HepG2 (cell line): Measurements from ENCODE around the gene PSMD1. TPM values are rescaled to one million over a fixed set of nuclear protein-coding genes. Genes with fewer than 3 reads are reported as not detected.
A peak's percentile ranks its signal among the peaks of the same experiment; 100 is the strongest.

Source experiments
- ATAC-seq: fragments of 200-7000 bp; cut with Tn5 transposase; 3 replicates; pipeline ENCODE4 v1.9.1; 2020; ENCODE audit warnings: mild to moderate bottlenecking, moderate library complexity
- BruUV-seq: library from RNA; stranded (reverse); fragments of 400-500 nt; replicated peaks from 2 replicates; lab custom pipeline; 2021; lab: Mats Ljungman, UMichigan
- CTCF ChIA-PET: fragments of 300-600 bp; formaldehyde crosslinking; extraction: SDS; loops from one replicate; lab custom pipeline; 2021; ENCODE audit warnings: low total read pairs, inconsistent platforms, low intra/inter-chr PET ratio; lab: Yijun Ruan, JAX
- POLR2A ChIA-PET: fragments of 350-600 bp; sonication (Branson Sonifier 250); formaldehyde crosslinking; loops from one replicate; lab custom pipeline; 2020; ENCODE audit warnings: antibody characterized with exemption, inconsistent platforms; lab: Yijun Ruan, JAX
- DNase-seq: peaks from one replicate; pipeline ENCODE4 v3.0.0-alpha.2; 2015; ENCODE audit warnings: low spot score
- FAIRE-seq: peaks from 3 replicates; lab custom pipeline; 2011; peaks lifted over from hg19 to GRCh38; lab: Jason Lieb, UNC
- H2AFZ ChIP-seq: one replicate; pipeline ENCODE4 v1.6.1; 2011; ENCODE audit warnings: low read length, inconsistent platforms
- H3K27ac ChIP-seq: fragments of 300-600 bp; 3 replicates; pipeline ENCODE4 v1.8.0; 2011; ENCODE audit warnings: mixed run types, mild to moderate bottlenecking, mixed read lengths, low read length, inconsistent platforms; ENCODE audit not compliant: insufficient read depth; ENCODE audit errors: extremely low read length
- H3K27me3 ChIP-seq, 2 experiments: fragments of 200-600 bp in 1 of 2; 2 replicates in 1 of 2; 3 replicates in 1 of 2; pipeline versions ENCODE4 v1.6.0 to v1.8.0; 2011; ENCODE audit warnings: low read length in 2 of 2, mild to moderate bottlenecking in 2 of 2, moderate library complexity in 2 of 2, inconsistent platforms in 1 of 2; ENCODE audit not compliant: insufficient read depth in 2 of 2, control insufficient read depth in 1 of 2
- H3K36me3 ChIP-seq, 2 experiments: fragments of 200-600 bp in 1 of 2; replicated peaks in 1 of 2; 2 replicates in 1 of 2; 3 replicates in 1 of 2; pipeline versions ENCODE4 v1.5.1 to v1.8.0; 2011; ENCODE audit warnings: low read length in 2 of 2, inconsistent platforms in 1 of 2; ENCODE audit not compliant: insufficient read depth in 2 of 2, control insufficient read depth in 1 of 2
- H3K4me1 ChIP-seq: 2 replicates; pipeline ENCODE4 v1.5.1; 2012; ENCODE audit warnings: low read length, inconsistent platforms; ENCODE audit not compliant: insufficient read depth
- H3K4me2 ChIP-seq: 2 replicates; pipeline ENCODE4 v1.6.0; 2011; ENCODE audit warnings: low read depth, low read length, inconsistent platforms
- H3K4me3 ChIP-seq, 3 experiments: fragments of 200-600 bp in 1 of 3; sonication (generic), shearing (Covaris generic) in 1 of 3; replicated peaks in 1 of 3; 2 replicates each; pipeline ENCODE4 v1.5.1; 2011 to 2016; ENCODE audit warnings: low read length in 3 of 3, inconsistent platforms in 2 of 3, low read depth in 2 of 3, mild to moderate bottlenecking in 2 of 3, control low read depth in 1 of 3, mixed read lengths in 1 of 3; ENCODE audit not compliant: insufficient read depth in 1 of 3
- H3K79me2 ChIP-seq: one replicate; pipeline ENCODE4 v1.6.1; 2011; ENCODE audit warnings: low read length, inconsistent platforms; ENCODE audit not compliant: insufficient read depth
- H3K9ac ChIP-seq: 2 replicates; pipeline ENCODE4 v1.6.0; 2011; ENCODE audit warnings: mild to moderate bottlenecking, low read depth, low read length, inconsistent platforms; ENCODE audit not compliant: insufficient read depth
- H3K9me3 ChIP-seq: 2 replicates; pipeline ENCODE4 v1.5.1; 2012; ENCODE audit warnings: mild to moderate bottlenecking, low read length
- H4K20me1 ChIP-seq: 2 replicates; pipeline ENCODE4 v1.6.0; 2011; ENCODE audit warnings: inconsistent platforms, mild to moderate bottlenecking, low read length, moderate library complexity; ENCODE audit not compliant: insufficient read depth
- ADNP ChIP-seq: sonication (generic); formaldehyde crosslinking; IDR thresholded peaks from 2 replicates; pipeline ENCODE4 v1.4.0; 2020; ENCODE audit warnings: missing genetic modification reagents
- ATF5 ChIP-seq: sonication (generic); formaldehyde crosslinking; IDR thresholded peaks from 2 replicates; pipeline ENCODE4 v1.4.0; 2020; ENCODE audit warnings: mild to moderate bottlenecking, low read depth, missing genetic modification reagents
- ATF7-NPFF ChIP-seq: sonication (generic); formaldehyde crosslinking; IDR thresholded peaks from 2 replicates; pipeline ENCODE4 v1.8.1; 2023; ENCODE audit warnings: mild to moderate bottlenecking, low read depth, missing genetic modification reagents, moderate library complexity
- BORCS8-MEF2B ChIP-seq: sonication (generic); formaldehyde crosslinking; IDR thresholded peaks from 2 replicates; pipeline ENCODE4 v1.8.0; 2022; ENCODE audit warnings: mild to moderate bottlenecking, missing genetic modification reagents
- BRD4 ChIP-seq: sonication (generic); formaldehyde crosslinking; IDR thresholded peaks from 2 replicates; pipeline ENCODE4 v1.4.0; 2020; ENCODE audit warnings: missing genetic modification reagents
- EZH2 ChIP-seq: conservative IDR thresholded peaks from 2 replicates; pipeline ENCODE4 v1.6.1; 2012; ENCODE audit warnings: mild to moderate bottlenecking, low read depth, low read length, moderate library complexity
- GATAD2A ChIP-seq: IDR thresholded peaks from 2 replicates; pipeline ENCODE4 v1.6.1; 2016
- HMG20A ChIP-seq: IDR thresholded peaks from 2 replicates; pipeline ENCODE4 v1.6.1; 2016; ENCODE audit warnings: borderline replicate concordance
- LCORL ChIP-seq, 2 experiments: fragments of 450-650 bp in 1 of 2; sonication (generic) in 1 of 2; formaldehyde crosslinking in 1 of 2; IDR thresholded peaks; 2 replicates each; pipeline versions ENCODE4 v1.5.0 to v1.6.1; 2017 to 2020; ENCODE audit warnings: antibody characterized with exemption in 1 of 2, missing genetic modification reagents in 1 of 2
- MIER2 ChIP-seq: IDR thresholded peaks from 2 replicates; pipeline ENCODE4 v1.6.1; 2016; ENCODE audit warnings: missing biosample characterization, missing genetic modification reagents
- NFYB ChIP-seq: sonication (generic); formaldehyde crosslinking; IDR thresholded peaks from 2 replicates; pipeline ENCODE4 v1.4.0; 2020; ENCODE audit warnings: missing genetic modification reagents
- NFYC ChIP-seq: IDR thresholded peaks from 2 replicates; pipeline ENCODE4 v1.6.1; 2016; ENCODE audit warnings: missing genetic modification reagents, missing compliant biosample characterization
- RAD51 ChIP-seq: fragments of 450-650 bp; IDR thresholded peaks from 2 replicates; pipeline ENCODE4 v1.6.1; 2016; ENCODE audit warnings: borderline replicate concordance
- SMC3 ChIP-seq: IDR thresholded peaks from 2 replicates; pipeline ENCODE4 v1.6.1; 2011; ENCODE audit warnings: low read length, improper control_type of control experiment
- TCF7 ChIP-seq: sonication (generic); IDR thresholded peaks from 2 replicates; pipeline ENCODE4 v1.6.1; 2016; ENCODE audit warnings: antibody characterized with exemption, low read depth
- ZNF143 ChIP-seq: sonication (generic); formaldehyde crosslinking; IDR thresholded peaks from 2 replicates; pipeline ENCODE4 v1.4.0; 2020; ENCODE audit warnings: missing genetic modification reagents
- ZNF607 ChIP-seq: sonication (generic); formaldehyde crosslinking; IDR thresholded peaks from 2 replicates; pipeline ENCODE4 v1.5.1; 2020; ENCODE audit warnings: missing genetic modification reagents, mild to moderate bottlenecking, borderline replicate concordance
- WGBS: methylation state at CpG from one replicate; pipeline ENCODE4 v1.1.6; 2017; ENCODE audit warnings: low lambda C conversion rate; 5-methylcytosine and 5-hydroxymethylcytosine counted together
- in situ Hi-C: cut with HindIII; loops from 2 replicates; pipeline ENCODE4 v1.10.0; 2017; ENCODE audit warnings: low pct_unique_long_range_greater_than_20kb; ENCODE audit not compliant: extremely low pct_ligation_motif_present
- intact Hi-C: fragments of 100-400 bp; cut with micrococcal nuclease; formaldehyde crosslinking; loops from one replicate; pipeline ENCODE4 v1.10.0; 2022; ENCODE audit not compliant: unreplicated experiment
- polyA plus RNA-seq, 8 experiments: library from polyadenylated mRNA; depleted of rRNA in 3 of 8; stranded (reverse) in 7 of 8; unstranded in 1 of 8; fragments of >200 nt; fragmentation: Illumina TruSeq in 4 of 8; extraction: Trizol in 4 of 8; gene quantifications; 2 replicates each; pipeline versions ENCODE4 v1.2.1 to v1.2.3, GENCODE V29; 2011 to 2016; ENCODE audit warnings: low read depth in 4 of 8, missing spikeins in 1 of 8, mixed read lengths in 1 of 8; ENCODE audit not compliant: insufficient read depth in 1 of 8
- total RNA-seq, 5 experiments: library from RNA; depleted of rRNA; stranded (reverse); fragments of >200 nt; fragmentation: Illumina TruSeq; extraction: Trizol; gene quantifications; 2 replicates each; pipeline ENCODE4 v1.2.3, GENCODE V29; 2016; ENCODE audit warnings: low read depth in 1 of 5
- TF ChIP-seq, protein P1 (sequence below): sonication (generic); IDR thresholded peaks from 2 replicates; pipeline ENCODE4 v1.6.1; 2016; ENCODE audit warnings: low read depth, borderline replicate concordance
- TF ChIP-seq, protein P2 (sequence below): sonication (generic); formaldehyde crosslinking; conservative IDR thresholded peaks from 2 replicates; pipeline ENCODE4 v1.8.0; 2022; ENCODE audit warnings: low read depth, missing genetic modification reagents

PSMD1 gene
- total and polyA plus RNA-seq, 2 of the 13 experiments (the other 11 are each of a cell fraction or from before 2014, with no cell fraction given), result 136 to 191 TPM

- no peaks in the 10 kb centered on the region for H4K20me1 ChIP-seq
- peak; percentile 49 for ATAC-seq
- intact Hi-C loops (loop anchor here (2.0 kb wide), 1 partner anchor 18 kb away; no protein-coding TSS in a partner anchor), in situ Hi-C loops (no loop called here)
- H2AFZ ChIP-seq, result no peak overlapping the region
- H3K4me3 ChIP-seq, result no peak overlapping the region
- BruUV-seq, result no TSS peak
- H3K4me2 ChIP-seq, result no peak overlapping the region
- H3K9ac ChIP-seq, result no peak overlapping the region
- POLR2A ChIA-PET, result interaction anchor here (1.1 to 3.4 kb wide), 4 partner anchors 10 to 34 kb away, joined by 3 to 41 read pairs (median 4); no protein-coding TSS in a partner anchor
- H3K27ac ChIP-seq, result no peak overlapping the region
- H3K79me2 ChIP-seq, result no peaks in the 10 kb centered on the region
- peaks cover 0 to 27% of the 10 kb centered on the region in 2 experiments; a peak in 4 of 5 replicates for H3K27me3 ChIP-seq
- CTCF ChIA-PET, result no interaction called here
- H3K9me3 ChIP-seq, result no peaks in the 10 kb centered on the region
- no peak for FAIRE-seq
- H3K36me3 ChIP-seq, result no peaks in the 10 kb centered on the region
- no peak for TF ChIP-seq GATAD2A
- no peak for TF ChIP-seq BORCS8-MEF2B (CRISPR knock-in tag)
- no peak for TF ChIP-seq HMG20A (CRISPR knock-in tag)
- TF ChIP-seq BRD4 (CRISPR knock-in tag), result no peak
- TF ChIP-seq, protein P1, sequence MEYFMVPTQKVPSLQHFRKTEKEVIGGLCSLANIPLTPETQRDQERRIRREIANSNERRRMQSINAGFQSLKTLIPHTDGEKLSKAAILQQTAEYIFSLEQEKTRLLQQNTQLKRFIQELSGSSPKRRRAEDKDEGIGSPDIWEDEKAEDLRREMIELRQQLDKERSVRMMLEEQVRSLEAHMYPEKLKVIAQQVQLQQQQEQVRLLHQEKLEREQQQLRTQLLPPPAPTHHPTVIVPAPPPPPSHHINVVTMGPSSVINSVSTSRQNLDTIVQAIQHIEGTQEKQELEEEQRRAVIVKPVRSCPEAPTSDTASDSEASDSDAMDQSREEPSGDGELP, result 0 out of 2 replicates have a peak, but pooled peaks have one; percentile 3
- TF ChIP-seq RAD51, result no peak
- TF ChIP-seq ATF5 (CRISPR knock-in tag), result no peak
- TF ChIP-seq ADNP, result no peak
- peak; percentile 47 for TF ChIP-seq NFYB (CRISPR knock-in tag)
- TF ChIP-seq LCORL (IDR thresholded peaks at IDR 0.05), result peak; percentile 77
- TF ChIP-seq LCORL (CRISPR knock-in tag; IDR thresholded peaks at IDR 0.05), result no peak
- TF ChIP-seq EZH2, result no peak
- TF ChIP-seq SMC3, result no peak
- TF ChIP-seq ATF7-NPFF (CRISPR knock-in tag), result no peak
- TF ChIP-seq TCF7, result no peak
- peak; percentile 43; the same call in 1 of the 2 replicates for TF ChIP-seq ZNF143 (CRISPR knock-in tag)
- TF ChIP-seq, protein P2, sequence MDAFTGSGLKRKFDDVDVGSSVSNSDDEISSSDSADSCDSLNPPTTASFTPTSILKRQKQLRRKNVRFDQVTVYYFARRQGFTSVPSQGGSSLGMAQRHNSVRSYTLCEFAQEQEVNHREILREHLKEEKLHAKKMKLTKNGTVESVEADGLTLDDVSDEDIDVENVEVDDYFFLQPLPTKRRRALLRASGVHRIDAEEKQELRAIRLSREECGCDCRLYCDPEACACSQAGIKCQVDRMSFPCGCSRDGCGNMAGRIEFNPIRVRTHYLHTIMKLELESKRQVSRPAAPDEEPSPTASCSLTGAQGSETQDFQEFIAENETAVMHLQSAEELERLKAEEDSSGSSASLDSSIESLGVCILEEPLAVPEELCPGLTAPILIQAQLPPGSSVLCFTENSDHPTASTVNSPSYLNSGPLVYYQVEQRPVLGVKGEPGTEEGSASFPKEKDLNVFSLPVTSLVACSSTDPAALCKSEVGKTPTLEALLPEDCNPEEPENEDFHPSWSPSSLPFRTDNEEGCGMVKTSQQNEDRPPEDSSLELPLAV (CRISPR knock-in tag), result no peak
- TF ChIP-seq MIER2 (CRISPR knock-in tag), result no peak
- TF ChIP-seq ZNF607 (CRISPR knock-in tag), result no peak
- TF ChIP-seq NFYC (CRISPR knock-in tag), result 0 out of 2 replicates have a peak, but pooled peaks have one; percentile 28
- peaks cover 13% of the 10 kb centered on the region; the same call in 1 of the 2 replicates for H3K4me1 ChIP-seq
- WGBS, result 28% methylated on average over 4 of the region's 4 CpGs
- DNase-seq, result no peak
Observed at GRCh38 chr2:231017231-231017598, 39.5 kb upstream of the PSMD1 start.
